ENCODE measurements around the gene UGT1A7. TPM values are rescaled to one million over a fixed set of nuclear protein-coding genes. Genes with fewer than 3 reads are reported as not detected.

The UGT1A7 gene
- total and polyA plus RNA-seq, 4 donors, result 0.45 TPM; not detected in 3

DNA sequence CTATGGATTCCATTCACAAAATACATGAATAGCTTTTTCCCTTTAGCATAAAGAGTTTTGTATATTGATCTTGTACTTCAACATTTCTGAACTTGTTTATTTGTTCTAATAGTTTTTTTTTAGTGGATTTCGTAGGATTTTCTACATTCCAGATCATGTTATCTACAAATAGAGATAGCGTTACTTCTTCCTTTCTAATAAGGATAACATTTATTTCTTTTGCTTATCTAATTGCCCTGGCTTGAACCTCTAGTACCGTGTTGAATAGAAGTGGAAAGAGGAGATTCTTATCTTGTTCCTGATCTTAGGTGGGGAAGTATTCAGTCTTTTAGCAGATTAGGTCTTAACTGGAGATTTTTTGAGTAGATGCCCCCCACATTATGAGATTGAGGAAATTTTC is 20.5 kb downstream of the UGT1A7 start:
- H3K27ac ChIP-seq (ENCODE audit: low read depth in 1 of 2, low read length in 1 of 2), result no peak overlapping the region
- TF ChIP-seq, protein P1, sequence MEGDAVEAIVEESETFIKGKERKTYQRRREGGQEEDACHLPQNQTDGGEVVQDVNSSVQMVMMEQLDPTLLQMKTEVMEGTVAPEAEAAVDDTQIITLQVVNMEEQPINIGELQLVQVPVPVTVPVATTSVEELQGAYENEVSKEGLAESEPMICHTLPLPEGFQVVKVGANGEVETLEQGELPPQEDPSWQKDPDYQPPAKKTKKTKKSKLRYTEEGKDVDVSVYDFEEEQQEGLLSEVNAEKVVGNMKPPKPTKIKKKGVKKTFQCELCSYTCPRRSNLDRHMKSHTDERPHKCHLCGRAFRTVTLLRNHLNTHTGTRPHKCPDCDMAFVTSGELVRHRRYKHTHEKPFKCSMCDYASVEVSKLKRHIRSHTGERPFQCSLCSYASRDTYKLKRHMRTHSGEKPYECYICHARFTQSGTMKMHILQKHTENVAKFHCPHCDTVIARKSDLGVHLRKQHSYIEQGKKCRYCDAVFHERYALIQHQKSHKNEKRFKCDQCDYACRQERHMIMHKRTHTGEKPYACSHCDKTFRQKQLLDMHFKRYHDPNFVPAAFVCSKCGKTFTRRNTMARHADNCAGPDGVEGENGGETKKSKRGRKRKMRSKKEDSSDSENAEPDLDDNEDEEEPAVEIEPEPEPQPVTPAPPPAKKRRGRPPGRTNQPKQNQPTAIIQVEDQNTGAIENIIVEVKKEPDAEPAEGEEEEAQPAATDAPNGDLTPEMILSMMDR (IDR thresholded peaks at IDR 0.05; ENCODE audit: control extremely low read depth, extremely low read depth), result no peak
- no peaks in the 10 kb centered on the region for H3K36me3 ChIP-seq (ENCODE audit: control insufficient read depth in 4 of 4, insufficient read depth in 4 of 4, low read length in 4 of 4)
- no peak overlapping the region for H3K9ac ChIP-seq (ENCODE audit: insufficient read depth in 1 of 2, low read length in 2 of 2)
- no peak for DNase-seq
- 44 to 55% methylated on average over 3 of the region's 3 CpGs for WGBS, 2 donors
- H3K27me3 ChIP-seq (ENCODE audit: control insufficient read depth in 3 of 3, insufficient read depth in 3 of 3, low read length in 2 of 3), result no peaks in the 10 kb centered on the region
- no peak overlapping the region for H3K4me3 ChIP-seq
- H3K4me1 ChIP-seq (ENCODE audit: control insufficient read depth in 5 of 5, insufficient read depth in 5 of 5, low read length in 5 of 5), result peaks cover 0 to 8% (median 0%) of the 10 kb centered on the region in 5 donors
- H3K9me3 ChIP-seq (ENCODE audit: control insufficient read depth in 4 of 4, insufficient read depth in 3 of 4, low read length in 3 of 4), result no peaks in the 10 kb centered on the region
- ATAC-seq (ENCODE audit: insufficient read depth, low FRiP score), result no peak

DNA sequence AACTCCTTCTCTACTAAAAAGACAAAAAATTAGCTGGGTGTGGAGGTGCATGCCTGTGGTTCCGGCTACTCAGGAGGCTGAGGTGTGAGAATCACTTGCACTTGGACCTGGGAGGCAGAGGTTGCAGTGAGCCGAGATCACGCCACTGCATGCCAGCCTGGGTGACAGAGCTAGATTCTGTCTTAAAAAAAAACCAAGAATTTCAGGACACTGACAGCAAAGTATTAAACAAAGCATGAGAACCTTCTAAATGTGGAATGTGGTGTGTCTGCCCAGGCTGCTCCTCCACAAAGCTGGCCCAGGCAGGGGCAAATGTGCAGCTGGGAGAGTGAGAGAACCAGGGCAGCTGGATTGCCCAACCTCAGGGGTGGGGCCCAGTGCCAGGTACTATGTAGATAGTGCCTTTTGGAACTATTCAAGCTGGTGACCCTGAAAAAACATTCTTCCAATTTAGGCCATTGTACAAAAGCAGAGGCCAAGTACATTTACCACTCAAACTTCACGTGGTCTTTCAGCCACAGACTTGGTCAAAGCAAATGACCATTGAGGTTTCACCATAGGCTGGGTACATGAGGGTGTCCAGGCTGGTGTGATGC is 24.3 kb downstream of the UGT1A7 start:
- TF ChIP-seq, protein P1 (IDR thresholded peaks at IDR 0.05; ENCODE audit: control extremely low read depth, extremely low read depth), result no peak
- WGBS, 2 donors, result 58 to 70% methylated on average over 4 of the region's 4 CpGs
- H3K9ac ChIP-seq (ENCODE audit: insufficient read depth in 1 of 2, low read length in 2 of 2), result no peak overlapping the region
- no peak overlapping the region for H3K4me3 ChIP-seq
- H3K27me3 ChIP-seq (ENCODE audit: control insufficient read depth in 3 of 3, insufficient read depth in 3 of 3, low read length in 2 of 3), result no peaks in the 10 kb centered on the region
- DNase-seq, result no peak
- no peaks in the 10 kb centered on the region for H3K9me3 ChIP-seq (ENCODE audit: control insufficient read depth in 4 of 4, insufficient read depth in 3 of 4, low read length in 3 of 4)
- no peak overlapping the region for H3K27ac ChIP-seq (ENCODE audit: low read depth in 1 of 2, low read length in 1 of 2)
- no peak for ATAC-seq (ENCODE audit: insufficient read depth, low FRiP score)
- H3K4me1 ChIP-seq (ENCODE audit: control insufficient read depth in 5 of 5, insufficient read depth in 5 of 5, low read length in 5 of 5), result no peaks in the 10 kb centered on the region
- H3K36me3 ChIP-seq (ENCODE audit: control insufficient read depth in 4 of 4, insufficient read depth in 4 of 4, low read length in 4 of 4), result no peaks in the 10 kb centered on the region

DNA sequence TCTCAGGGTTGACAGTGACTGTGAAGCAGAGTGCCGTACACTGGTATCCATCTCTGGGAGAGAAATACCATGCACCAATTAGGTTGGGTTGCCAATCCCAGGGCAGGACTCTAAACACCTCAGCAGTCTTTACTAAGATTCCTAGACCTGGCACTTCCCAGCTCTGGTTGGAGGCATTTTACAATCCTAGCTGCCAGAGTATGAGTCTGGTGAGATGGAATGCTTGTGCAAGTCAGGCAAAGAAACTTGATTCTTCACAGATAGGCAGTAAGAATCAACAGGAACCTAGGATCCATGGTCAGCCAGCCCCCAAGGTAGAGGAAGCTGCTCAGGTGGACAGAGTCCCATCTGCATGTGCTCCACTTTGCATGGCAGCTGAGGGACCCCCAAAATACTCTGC is 25.0 kb downstream of the UGT1A7 start:
- ATAC-seq (ENCODE audit: insufficient read depth, low FRiP score) (no peak), DNase-seq (no peak)
- H3K4me1 ChIP-seq (ENCODE audit: control insufficient read depth in 5 of 5, insufficient read depth in 5 of 5, low read length in 5 of 5), result no peaks in the 10 kb centered on the region
- H3K9ac ChIP-seq (ENCODE audit: insufficient read depth in 1 of 2, low read length in 2 of 2), result no peak overlapping the region
- no peaks in the 10 kb centered on the region for H3K27me3 ChIP-seq (ENCODE audit: control insufficient read depth in 3 of 3, insufficient read depth in 3 of 3, low read length in 2 of 3)
- no peaks in the 10 kb centered on the region for H3K36me3 ChIP-seq (ENCODE audit: control insufficient read depth in 4 of 4, insufficient read depth in 4 of 4, low read length in 4 of 4)
- no peaks in the 10 kb centered on the region for H3K9me3 ChIP-seq (ENCODE audit: control insufficient read depth in 4 of 4, insufficient read depth in 3 of 4, low read length in 3 of 4)
- no peak overlapping the region for H3K4me3 ChIP-seq
- no peak overlapping the region for H3K27ac ChIP-seq (ENCODE audit: low read depth in 1 of 2, low read length in 1 of 2)
- WGBS, 2 donors, result 0 to 96% methylated on average over 1 of the region's 1 CpG
- TF ChIP-seq, protein P1 (IDR thresholded peaks at IDR 0.05; ENCODE audit: control extremely low read depth, extremely low read depth), result no peak

Measured in lung (tissue), 12 donors.